Glutamatergic neuron (in vitro differentiated cells): Measurements from ENCODE around the gene CDH4. TPM values are rescaled to one million over a fixed set of nuclear protein-coding genes. Genes with fewer than 3 reads are reported as not detected.

ENCODE experiments used
- DNase-seq: peaks from one replicate; pipeline ENCODE4 v3.0.0; 2022
- H3K27ac Mint-ChIP-seq: one replicate; pipeline ENCODE4 v1.8.0; 2020; ENCODE audit warnings: mild to moderate bottlenecking, mixed read lengths, inconsistent platforms; ENCODE audit not compliant: unreplicated experiment
- H3K27me3 Mint-ChIP-seq: one replicate; pipeline ENCODE4 v1.8.0; 2020; ENCODE audit warnings: mild to moderate bottlenecking, moderate library complexity, mixed read lengths, inconsistent platforms; ENCODE audit not compliant: unreplicated experiment
- H3K36me3 Mint-ChIP-seq: one replicate; pipeline ENCODE4 v1.8.0; 2020; ENCODE audit warnings: mild to moderate bottlenecking, mixed read lengths, inconsistent platforms; ENCODE audit not compliant: unreplicated experiment
- H3K4me1 Mint-ChIP-seq: one replicate; pipeline ENCODE4 v1.8.0; 2020; ENCODE audit warnings: mild to moderate bottlenecking, low read depth, mixed read lengths, inconsistent platforms; ENCODE audit not compliant: unreplicated experiment
- H3K4me3 Mint-ChIP-seq: one replicate; pipeline ENCODE4 v1.8.0; 2020; ENCODE audit warnings: mild to moderate bottlenecking, mixed read lengths, inconsistent platforms; ENCODE audit not compliant: unreplicated experiment
- H3K9me3 Mint-ChIP-seq: one replicate; pipeline ENCODE4 v1.8.0; 2020; ENCODE audit warnings: mild to moderate bottlenecking, moderate library complexity, mixed read lengths, inconsistent platforms; ENCODE audit not compliant: unreplicated experiment
- total RNA-seq: library from RNA; stranded (reverse); fragmentation: NEBNext Ultra II Directional; extraction: Animal tissue kit (Norgen Biotek cat#: 25700); gene quantifications from one replicate; pipeline ENCODE4 v1.2.1, GENCODE V29; 2021; ENCODE audit not compliant: unreplicated experiment
- TF ChIP-seq, protein P1 (sequence below): fragments of 200-600 bp; sonication (generic); IDR thresholded peaks from one replicate; pipeline ENCODE4 v1.5.0; 2021; ENCODE audit not compliant: partially characterized antibody, unreplicated experiment

CDH4 gene
- total RNA-seq, 1 donor from 2014 or later = 1.2 TPM

DNA sequence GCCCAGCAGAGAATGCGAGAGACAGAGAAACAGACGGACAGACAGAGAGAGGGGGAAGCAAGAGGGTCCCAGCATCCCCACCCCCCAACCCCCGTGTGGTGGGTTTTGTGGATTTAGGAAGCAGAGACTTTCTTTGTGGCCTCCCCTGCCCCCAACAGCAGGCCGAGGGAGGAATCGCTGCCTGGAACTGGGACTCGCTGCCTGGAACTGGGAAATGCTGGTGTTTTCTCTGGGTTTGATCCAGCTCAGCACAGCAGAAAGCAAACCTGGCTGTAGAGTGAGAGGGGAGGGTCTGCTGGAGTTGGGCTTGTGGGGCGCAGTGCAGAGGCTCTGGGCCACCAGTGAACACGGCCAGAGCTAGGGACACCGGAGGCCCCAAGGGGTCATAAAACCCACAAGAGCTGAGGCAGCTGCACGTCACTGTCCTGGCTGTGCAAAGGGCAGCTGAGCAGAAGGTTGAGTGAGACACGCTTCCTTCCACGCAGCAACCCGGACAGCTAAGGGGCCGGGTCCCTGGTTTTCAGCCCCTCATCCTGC lies 631.9 kb downstream of the CDH4 start:
- Mint-ChIP-seq H3K9me3 (peaks cover 7% of the 10 kb centered on the region), H3K4me1 (peaks cover 2% of the 10 kb centered on the region), H3K27me3 (peaks cover 6% of the 10 kb centered on the region), H3K4me3 (no peak overlapping the region), H3K36me3 (no peaks in the 10 kb centered on the region), H3K27ac (no peak overlapping the region)
- DNase-seq = no peak
- TF ChIP-seq, protein P1, sequence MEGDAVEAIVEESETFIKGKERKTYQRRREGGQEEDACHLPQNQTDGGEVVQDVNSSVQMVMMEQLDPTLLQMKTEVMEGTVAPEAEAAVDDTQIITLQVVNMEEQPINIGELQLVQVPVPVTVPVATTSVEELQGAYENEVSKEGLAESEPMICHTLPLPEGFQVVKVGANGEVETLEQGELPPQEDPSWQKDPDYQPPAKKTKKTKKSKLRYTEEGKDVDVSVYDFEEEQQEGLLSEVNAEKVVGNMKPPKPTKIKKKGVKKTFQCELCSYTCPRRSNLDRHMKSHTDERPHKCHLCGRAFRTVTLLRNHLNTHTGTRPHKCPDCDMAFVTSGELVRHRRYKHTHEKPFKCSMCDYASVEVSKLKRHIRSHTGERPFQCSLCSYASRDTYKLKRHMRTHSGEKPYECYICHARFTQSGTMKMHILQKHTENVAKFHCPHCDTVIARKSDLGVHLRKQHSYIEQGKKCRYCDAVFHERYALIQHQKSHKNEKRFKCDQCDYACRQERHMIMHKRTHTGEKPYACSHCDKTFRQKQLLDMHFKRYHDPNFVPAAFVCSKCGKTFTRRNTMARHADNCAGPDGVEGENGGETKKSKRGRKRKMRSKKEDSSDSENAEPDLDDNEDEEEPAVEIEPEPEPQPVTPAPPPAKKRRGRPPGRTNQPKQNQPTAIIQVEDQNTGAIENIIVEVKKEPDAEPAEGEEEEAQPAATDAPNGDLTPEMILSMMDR = no peak

DNA sequence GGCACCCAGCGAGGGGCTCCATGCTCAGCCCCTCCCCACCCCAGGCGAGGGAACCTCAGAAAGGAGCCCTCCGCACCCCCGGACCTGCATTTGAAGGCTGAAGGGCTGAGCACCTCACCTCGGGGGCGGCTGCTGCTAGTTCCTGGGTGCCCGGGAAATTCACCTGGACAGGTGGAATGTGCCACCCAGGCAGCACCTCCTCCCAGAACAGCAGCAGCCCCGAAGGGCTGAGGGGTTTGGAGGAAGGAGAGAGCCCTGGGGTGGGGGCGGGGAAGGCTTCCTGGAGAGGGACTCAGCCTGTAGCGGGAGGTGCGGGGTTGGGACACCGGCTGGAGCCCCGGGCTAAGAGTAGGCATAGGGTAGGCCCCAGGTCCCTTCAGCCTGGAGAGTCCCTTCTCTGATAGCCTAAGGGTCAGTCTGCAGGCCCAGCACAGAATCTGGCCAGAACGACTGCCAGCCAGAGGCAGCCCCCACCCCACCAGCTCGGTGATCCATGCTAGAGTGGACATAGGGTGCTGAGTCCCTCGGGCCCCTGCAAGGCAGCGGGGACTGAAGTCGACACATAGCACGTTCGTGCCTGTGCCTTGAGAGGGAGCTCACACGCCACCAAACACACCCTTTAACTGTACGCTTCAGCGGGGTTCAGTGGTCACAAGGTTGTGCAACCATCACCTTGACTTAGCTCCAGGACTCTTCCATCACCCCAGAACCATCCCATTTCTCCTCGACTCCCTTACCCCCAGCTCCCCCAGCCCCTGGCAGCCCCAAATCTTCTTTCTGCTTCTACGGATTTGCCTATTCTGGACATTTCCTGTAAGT lies 632.7 kb downstream of the CDH4 start:
- peaks cover 10% of the 10 kb centered on the region for H3K27me3 Mint-ChIP-seq
- peaks cover 2% of the 10 kb centered on the region for H3K4me1 Mint-ChIP-seq
- H3K4me3 Mint-ChIP-seq = no peak overlapping the region
- H3K9me3 Mint-ChIP-seq = peaks cover 4% of the 10 kb centered on the region
- H3K36me3 Mint-ChIP-seq = peaks cover 5% of the 10 kb centered on the region
- no peak for DNase-seq
- H3K27ac Mint-ChIP-seq = no peak overlapping the region
- TF ChIP-seq, protein P1 = no peak

DNA sequence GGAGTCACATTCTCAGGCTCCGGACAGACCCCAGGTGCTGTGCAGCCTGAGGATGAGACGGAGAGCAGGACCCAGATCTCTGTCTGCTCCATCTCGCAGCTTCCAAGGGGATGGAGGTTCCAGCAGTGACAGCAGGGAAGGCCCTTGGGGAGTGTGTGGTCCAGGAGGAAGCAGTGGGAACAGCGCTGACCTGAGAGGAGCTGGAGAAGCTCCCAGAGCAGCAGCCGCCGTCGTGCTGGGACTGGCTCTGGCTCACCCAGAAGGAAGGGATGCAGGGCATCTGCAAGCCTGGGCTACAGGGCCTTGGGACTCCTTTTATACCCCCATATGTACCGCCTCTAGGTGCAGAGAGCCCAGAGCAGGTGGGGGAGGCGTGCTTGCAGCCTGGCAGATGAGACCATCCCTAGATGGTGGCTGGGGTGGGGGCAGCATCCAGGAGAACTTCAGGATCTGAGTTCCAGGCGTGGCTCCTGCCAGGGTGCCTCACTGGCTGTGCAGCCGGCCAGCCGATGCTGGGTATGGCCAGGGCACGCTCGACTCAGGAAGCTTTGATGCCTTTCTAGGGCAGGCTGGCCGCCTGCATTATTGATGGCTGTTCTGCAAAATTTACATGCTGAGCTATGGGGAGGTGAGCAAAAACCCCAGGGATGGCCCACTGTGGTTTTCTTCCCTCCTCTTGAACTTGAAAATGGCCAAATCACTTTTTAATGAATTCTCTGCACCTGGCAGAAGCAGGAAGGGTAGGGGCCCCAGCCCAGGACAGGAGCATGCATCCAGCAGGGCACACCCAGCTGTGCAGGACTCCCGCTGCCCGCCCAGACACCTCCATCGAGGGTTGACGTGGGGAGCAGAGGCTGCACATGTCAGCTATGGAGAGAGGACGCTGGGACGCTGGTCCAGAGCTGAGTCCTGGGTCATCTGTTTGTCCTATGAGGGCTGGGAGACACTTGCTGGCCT lies 634.0 kb downstream of the CDH4 start:
- peaks cover 2% of the 10 kb centered on the region for H3K4me1 Mint-ChIP-seq
- no peak overlapping the region for H3K27ac Mint-ChIP-seq
- peaks cover 15% of the 10 kb centered on the region for H3K27me3 Mint-ChIP-seq
- H3K36me3 Mint-ChIP-seq = peaks cover 6% of the 10 kb centered on the region
- no peak overlapping the region for H3K4me3 Mint-ChIP-seq
- no peak for DNase-seq
- TF ChIP-seq, protein P1 = no peak
- peaks cover 7% of the 10 kb centered on the region for H3K9me3 Mint-ChIP-seq

DNA sequence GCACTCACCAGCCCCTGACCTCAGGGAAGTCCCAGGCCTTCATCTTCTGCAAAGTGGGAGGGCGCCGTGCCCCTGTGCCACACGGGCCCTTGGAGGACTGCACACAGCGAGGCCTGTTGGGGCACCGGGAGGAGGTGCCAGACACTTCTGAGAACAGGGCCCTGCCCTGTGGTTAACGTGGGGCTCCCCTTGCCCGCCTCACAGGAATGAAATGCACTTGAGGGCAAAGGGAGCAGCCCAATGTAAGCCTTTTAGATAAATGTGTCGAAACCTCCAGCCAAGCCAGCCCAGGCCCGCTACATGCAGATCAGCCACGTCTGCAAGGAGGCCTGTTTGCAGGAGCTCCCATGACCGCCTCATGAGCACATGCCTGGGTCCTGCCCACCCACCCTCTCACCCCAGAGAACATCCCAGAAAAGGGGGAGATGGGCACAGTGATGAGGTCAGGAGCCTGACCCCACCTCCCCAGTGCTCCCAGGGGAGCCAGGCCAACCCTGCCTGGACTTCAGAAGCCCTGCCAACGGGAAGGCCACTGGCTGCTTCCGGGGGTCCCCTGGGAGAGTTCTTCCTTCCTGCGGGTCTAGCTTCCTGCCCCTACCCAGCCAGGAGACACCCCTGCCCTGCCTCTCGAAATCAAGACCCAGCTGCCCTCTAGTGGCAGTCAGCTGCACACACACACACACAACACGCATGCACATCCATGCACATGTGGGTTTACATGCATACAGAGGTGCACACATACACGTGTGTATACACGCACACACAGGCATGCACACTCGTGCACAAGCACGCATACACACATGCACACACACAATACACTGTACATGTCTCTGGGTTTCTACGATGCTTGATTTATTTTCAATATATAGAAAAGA lies 634.9 kb downstream of the CDH4 start:
- H3K9me3 Mint-ChIP-seq = peaks cover 7% of the 10 kb centered on the region
- peaks cover 2% of the 10 kb centered on the region for H3K4me1 Mint-ChIP-seq
- H3K27me3 Mint-ChIP-seq = peaks cover 15% of the 10 kb centered on the region
- H3K36me3 Mint-ChIP-seq = peaks cover 6% of the 10 kb centered on the region
- peak; percentile 77 for DNase-seq
- H3K27ac Mint-ChIP-seq = no peak overlapping the region
- TF ChIP-seq, protein P1 = peak; percentile 88
- H3K4me3 Mint-ChIP-seq = no peak overlapping the region
